ENCODE data around the gene HIC1.

GRCh38 chr17:2102931-2103809, 48.3 kb downstream of the HIC1 start:
- TF ChIP-seq CTCF (IDR thresholded peaks at IDR 0.05) (no peak), POLR2A (IDR thresholded peaks at IDR 0.05) (no peak), POLR2AphosphoS5 (IDR thresholded peaks at IDR 0.05; ENCODE audit: insufficient read depth in 1 of 2, low read depth in 1 of 2) (no peak)
